Prostate gland (tissue), 2 donors: ENCODE measurements around the gene SUSD2. TPM values are rescaled to one million over a fixed set of nuclear protein-coding genes. Genes with fewer than 3 reads are reported as not detected.

Experiments
- DNase-seq: peaks from one replicate; pipeline ENCODE4 v3.0.0-alpha.2; 2019; ENCODE audit warnings: low spot score
- H3K27ac ChIP-seq, 2 donors: fragments of 200-600 bp; sonication (generic); 2 replicates each; pipeline ENCODE4 v1.5.1; 2017 to 2019
- H3K27me3 ChIP-seq: fragments of 200-600 bp; sonication (generic); replicated peaks from 2 replicates; pipeline ENCODE4 v1.5.1; 2019; ENCODE audit not compliant: insufficient read depth
- H3K36me3 ChIP-seq, 2 donors: fragments of 200-600 bp; sonication (generic); 1 replicate in 1 of 2; 2 replicates in 1 of 2; pipeline versions ENCODE4 v1.5.1 to v1.8.1; 2017 to 2019
- H3K4me1 ChIP-seq: fragments of 200-600 bp; sonication (generic); replicated peaks from 2 replicates; pipeline ENCODE4 v1.5.1; 2019
- H3K4me3 ChIP-seq, 2 donors: fragments of 200-600 bp; sonication (generic); 2 replicates each; pipeline ENCODE4 v1.5.1; 2017 to 2019
- H3K9me3 ChIP-seq: fragments of 200-600 bp; sonication (generic); 2 replicates; pipeline ENCODE4 v1.5.1; 2017
- POLR2A ChIP-seq: fragments of 450-650 bp; IDR thresholded peaks from one replicate; pipeline ENCODE4 v1.6.1; 2016; ENCODE audit warnings: antibody characterized with exemption, mild to moderate bottlenecking
- POLR2AphosphoS5 ChIP-seq: sonication (generic); formaldehyde crosslinking; IDR thresholded peaks from one replicate; pipeline ENCODE4 v1.6.1; 2017; ENCODE audit warnings: antibody characterized with exemption
- WGBS: methylation state at CpG from one replicate; pipeline ENCODE4 v1.1.5; 2018; 5-methylcytosine and 5-hydroxymethylcytosine counted together
- intact Hi-C: fragments of 100-400 bp; cut with DNase I; formaldehyde crosslinking; loops from one replicate; pipeline ENCODE4 v1.14.2; 2022
- total RNA-seq, 2 donors: library from RNA; depleted of rRNA; stranded (reverse); fragments of >200 nt; gene quantifications; one replicate each; pipeline ENCODE4 v1.1.0, GENCODE V29; 2016
- TF ChIP-seq, protein P1 (sequence below), 4 experiments: fragments of 200-600 bp in 2 of 4; fragments of 450-650 bp in 2 of 4; sonication (generic) in 2 of 4; IDR thresholded peaks; 1 replicate in 3 of 4; 2 replicates in 1 of 4; pipeline ENCODE4 v1.5.1; 2016 to 2019; ENCODE audit warnings: antibody characterized with exemption in 4 of 4, mild to moderate bottlenecking in 2 of 4, moderate library complexity in 2 of 4

The SUSD2 gene
- total RNA-seq, 2 donors from 2014 or later = 7.8 to 9.3 TPM

DNA sequence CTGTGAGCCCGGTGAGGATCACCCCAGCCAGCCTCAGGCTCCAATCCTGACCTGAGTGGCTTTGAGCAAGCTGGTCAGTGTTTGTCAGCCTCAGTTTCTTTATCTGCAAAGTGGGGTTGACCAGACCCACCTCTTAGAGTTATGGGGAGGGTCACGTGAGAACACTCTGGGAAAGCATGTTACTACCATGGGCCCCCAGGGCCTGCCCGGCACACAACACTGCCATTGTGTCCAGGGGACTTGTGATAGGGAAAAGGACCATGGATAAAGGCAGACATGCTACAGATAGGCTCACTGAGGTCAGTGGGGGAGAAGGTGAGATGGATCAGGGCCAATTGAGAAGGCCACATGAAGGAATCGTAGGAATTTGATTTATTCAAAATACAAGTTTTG, 32.1 kb upstream of the SUSD2 start:
- WGBS = 89% methylated on average over 4 of the region's 4 CpGs
- no peak overlapping the region for H3K4me3 ChIP-seq
- no peaks in the 10 kb centered on the region for H3K27me3 ChIP-seq
- intact Hi-C loops = no loop called here
- TF ChIP-seq, protein P1, sequence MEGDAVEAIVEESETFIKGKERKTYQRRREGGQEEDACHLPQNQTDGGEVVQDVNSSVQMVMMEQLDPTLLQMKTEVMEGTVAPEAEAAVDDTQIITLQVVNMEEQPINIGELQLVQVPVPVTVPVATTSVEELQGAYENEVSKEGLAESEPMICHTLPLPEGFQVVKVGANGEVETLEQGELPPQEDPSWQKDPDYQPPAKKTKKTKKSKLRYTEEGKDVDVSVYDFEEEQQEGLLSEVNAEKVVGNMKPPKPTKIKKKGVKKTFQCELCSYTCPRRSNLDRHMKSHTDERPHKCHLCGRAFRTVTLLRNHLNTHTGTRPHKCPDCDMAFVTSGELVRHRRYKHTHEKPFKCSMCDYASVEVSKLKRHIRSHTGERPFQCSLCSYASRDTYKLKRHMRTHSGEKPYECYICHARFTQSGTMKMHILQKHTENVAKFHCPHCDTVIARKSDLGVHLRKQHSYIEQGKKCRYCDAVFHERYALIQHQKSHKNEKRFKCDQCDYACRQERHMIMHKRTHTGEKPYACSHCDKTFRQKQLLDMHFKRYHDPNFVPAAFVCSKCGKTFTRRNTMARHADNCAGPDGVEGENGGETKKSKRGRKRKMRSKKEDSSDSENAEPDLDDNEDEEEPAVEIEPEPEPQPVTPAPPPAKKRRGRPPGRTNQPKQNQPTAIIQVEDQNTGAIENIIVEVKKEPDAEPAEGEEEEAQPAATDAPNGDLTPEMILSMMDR (IDR thresholded peaks at IDR 0.05) = no peak
- TF ChIP-seq POLR2A (no peak), POLR2AphosphoS5 (no peak)
- DNase-seq = no peak
- H3K27ac ChIP-seq = no peak overlapping the region
- peaks cover 29% of the 10 kb centered on the region for H3K4me1 ChIP-seq
- H3K9me3 ChIP-seq = no peaks in the 10 kb centered on the region
- H3K36me3 ChIP-seq = no peaks in the 10 kb centered on the region

DNA sequence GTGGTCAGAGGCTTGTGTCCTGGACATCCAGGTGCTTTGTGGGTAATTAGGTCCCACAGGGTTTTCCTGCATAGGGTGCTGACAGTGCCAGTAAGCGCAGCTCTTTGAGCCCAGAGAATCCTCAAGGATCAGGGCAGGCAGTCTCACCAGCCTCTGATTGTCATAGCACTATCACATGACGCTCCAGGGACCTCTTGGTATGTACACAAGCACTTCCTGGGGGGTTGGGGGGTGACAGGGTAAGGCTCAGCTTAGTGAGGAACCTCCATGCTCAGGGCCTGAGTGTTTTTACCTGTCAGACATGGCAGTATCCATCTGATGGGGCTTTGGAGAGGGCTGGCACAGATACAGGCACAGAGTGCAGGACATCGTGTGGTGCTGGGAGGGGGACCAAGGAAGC, 27.9 kb upstream of the SUSD2 start:
- Histone ChIP-seq H3K9me3 (no peaks in the 10 kb centered on the region), H3K27me3 (no peaks in the 10 kb centered on the region), H3K4me3 (no peak overlapping the region), H3K27ac (no peak overlapping the region), H3K4me1 (peaks cover 9% of the 10 kb centered on the region), H3K36me3 (no peaks in the 10 kb centered on the region)
- no peak for DNase-seq
- 82% methylated on average over 3 of the region's 3 CpGs for WGBS
- TF ChIP-seq POLR2AphosphoS5 (no peak), POLR2A (no peak)
- TF ChIP-seq, protein P1 (IDR thresholded peaks at IDR 0.05) = no peak
- intact Hi-C loops = loop anchor here (10.0 kb wide), 1 partner anchor 439 kb away; no protein-coding TSS in a partner anchor

DNA sequence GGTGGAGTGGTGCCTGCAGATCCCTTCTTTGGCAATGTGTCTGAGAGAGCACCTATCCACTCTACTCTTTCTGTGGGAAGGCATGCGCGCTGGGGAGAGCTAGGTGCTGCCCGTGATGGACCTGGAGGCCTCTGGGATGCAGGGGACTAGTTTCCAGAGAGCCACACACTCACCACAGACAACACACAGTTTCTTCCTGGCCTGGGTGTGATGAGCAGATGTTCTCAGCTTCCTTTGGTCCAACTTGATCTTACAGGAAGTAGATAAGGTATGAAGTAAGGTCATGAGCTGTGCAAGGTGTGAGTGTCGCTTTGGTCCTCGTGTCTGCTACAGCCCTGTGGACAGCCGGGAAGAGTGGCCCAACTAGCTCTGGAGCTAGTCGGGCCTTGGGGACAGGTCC, 27.3 kb upstream of the SUSD2 start:
- no peak overlapping the region for H3K4me3 ChIP-seq
- intact Hi-C loops = loop anchor here (10.0 kb wide), 1 partner anchor 439 kb away; no protein-coding TSS in a partner anchor
- H3K4me1 ChIP-seq = peaks cover 9% of the 10 kb centered on the region
- TF ChIP-seq, protein P1 (IDR thresholded peaks at IDR 0.05) = no peak
- TF ChIP-seq POLR2A (no peak), POLR2AphosphoS5 (no peak)
- H3K36me3 ChIP-seq = no peaks in the 10 kb centered on the region
- no peak overlapping the region for H3K27ac ChIP-seq
- no peaks in the 10 kb centered on the region for H3K9me3 ChIP-seq
- DNase-seq = no peak
- H3K27me3 ChIP-seq = no peaks in the 10 kb centered on the region
- 90% methylated on average over 4 of the region's 7 CpGs for WGBS

DNA sequence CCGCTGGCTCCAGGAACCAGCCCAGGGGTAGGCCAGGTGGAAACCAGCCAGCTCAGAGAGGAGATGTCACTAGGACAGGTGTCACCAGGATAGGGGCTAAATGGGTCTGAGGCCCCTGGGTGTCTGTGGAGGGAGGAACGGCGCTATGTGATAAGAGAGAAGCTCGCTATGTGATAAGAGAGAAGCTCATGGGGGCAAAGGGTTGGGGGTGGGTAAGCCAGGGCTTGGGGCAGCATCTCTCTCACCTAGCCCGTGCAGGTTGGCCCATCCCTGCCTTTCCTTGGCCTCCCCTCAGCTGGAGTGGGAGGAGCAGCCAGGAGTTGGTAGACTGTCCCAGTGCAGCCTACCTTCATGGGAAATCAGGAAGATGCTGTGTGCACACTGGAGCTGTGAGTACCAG, 26.5 kb upstream of the SUSD2 start:
- TF ChIP-seq, protein P1 (IDR thresholded peaks at IDR 0.05) = no peak
- no peak for TF ChIP-seq POLR2AphosphoS5
- no peak for TF ChIP-seq POLR2A
- Histone ChIP-seq H3K27me3 (no peaks in the 10 kb centered on the region), H3K9me3 (no peaks in the 10 kb centered on the region), H3K4me3 (no peak overlapping the region), H3K4me1 (peaks cover 9% of the 10 kb centered on the region), H3K27ac (no peak overlapping the region), H3K36me3 (no peaks in the 10 kb centered on the region)
- WGBS = 96% methylated on average over 5 of the region's 5 CpGs
- intact Hi-C loops = loop anchor here (5.0 to 10.0 kb wide), 3 partner anchors 48 to 440 kb away; partner anchors contain the start of gene GSTT4
- no peak for DNase-seq

DNA sequence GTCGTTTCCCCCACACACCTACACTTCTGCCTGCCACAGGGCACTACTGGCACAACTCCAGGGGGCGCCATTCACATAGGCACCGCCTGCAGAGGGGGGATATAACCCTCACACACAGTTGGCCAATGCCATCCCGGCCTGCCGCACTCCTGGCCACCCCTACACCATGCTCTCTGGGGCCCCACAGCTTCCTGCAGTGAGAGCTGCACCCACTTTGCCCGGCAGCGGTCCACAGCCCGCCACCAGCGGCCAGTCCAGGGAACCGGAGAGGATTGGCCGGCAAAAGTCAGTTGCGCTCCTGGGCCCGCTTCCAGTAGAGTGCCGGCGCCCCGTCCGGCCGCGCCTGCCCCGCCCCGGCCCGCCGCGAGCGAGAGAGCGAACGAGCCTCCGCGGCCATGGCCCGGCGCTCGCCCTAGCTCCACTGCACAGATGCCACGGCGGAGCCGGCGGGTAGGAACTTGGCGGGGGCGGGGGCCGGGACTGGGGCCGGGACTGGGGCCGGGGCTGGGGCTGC, 25.6 kb upstream of the SUSD2 start:
- peak; percentile 65 for DNase-seq
- Histone ChIP-seq H3K27me3 (no peaks in the 10 kb centered on the region), H3K36me3 (no peaks in the 10 kb centered on the region), H3K9me3 (no peaks in the 10 kb centered on the region), H3K27ac (peak overlapping the region; percentile 63 to 70), H3K4me3 (peak overlapping the region; percentile 62 to 67), H3K4me1 (peaks cover 9% of the 10 kb centered on the region)
- intact Hi-C loops = loop anchor here (5.0 to 10.0 kb wide), 3 partner anchors 48 to 441 kb away; partner anchors contain the start of gene GSTT4
- peak; percentile 15 for TF ChIP-seq POLR2AphosphoS5
- no peak for TF ChIP-seq POLR2A
- TF ChIP-seq, protein P1 (IDR thresholded peaks at IDR 0.05) = peak in 2 of 4 experiments; percentile 52 to 55
- 8% methylated on average over 5 of the region's 41 CpGs for WGBS
